Upper lobe of left lung (tissue), 6 donors: Measurements from ENCODE around the gene LHCGR. TPM values are rescaled to one million over a fixed set of nuclear protein-coding genes. Genes with fewer than 3 reads are reported as not detected.

Experiments
- ATAC-seq, 2 donors: fragments of 200-7000 bp; cut with Tn5 transposase; one replicate each; pipeline ENCODE4 v1.9.1; 2022; ENCODE audit warnings: mild to moderate bottlenecking in 2 of 2, moderate library complexity in 2 of 2; ENCODE audit not compliant: low FRiP score in 2 of 2
- DNase-seq, 2 donors: peaks; one replicate each; pipeline ENCODE4 v3.0.0-alpha.2; 2019 to 2020
- H3K27ac ChIP-seq, 4 donors: fragments of 200-600 bp; sonication (generic); one replicate each; pipeline ENCODE4 v1.5.1; 2016 to 2019
- H3K27me3 ChIP-seq, 4 donors: fragments of 200-600 bp; sonication (generic); one replicate each; pipeline ENCODE4 v1.5.1; 2017 to 2019
- H3K36me3 ChIP-seq, 4 donors: fragments of 200-600 bp; sonication (generic); one replicate each; pipeline ENCODE4 v1.5.1; 2016 to 2019
- H3K4me1 ChIP-seq, 4 donors: fragments of 200-600 bp; sonication (generic); one replicate each; pipeline ENCODE4 v1.5.1; 2018 to 2019
- H3K4me3 ChIP-seq, 4 donors: fragments of 200-600 bp; sonication (generic); one replicate each; pipeline ENCODE4 v1.5.1; 2017 to 2019; ENCODE audit warnings: mild to moderate bottlenecking in 2 of 4, moderate library complexity in 1 of 4
- H3K9me3 ChIP-seq, 4 donors: fragments of 200-600 bp; sonication (generic); one replicate each; pipeline ENCODE4 v1.5.1; 2018 to 2019
- EP300 ChIP-seq, 4 donors: sonication (generic); formaldehyde crosslinking; IDR thresholded peaks; one replicate each; pipeline ENCODE4 v1.5.1; 2017; ENCODE audit warnings: antibody characterized with exemption in 4 of 4, control low read depth in 2 of 4
- POLR2A ChIP-seq, 4 donors: fragments of 450-650 bp; IDR thresholded peaks; one replicate each; pipeline ENCODE4 v1.5.1; 2016 to 2017; ENCODE audit warnings: antibody characterized with exemption in 4 of 4, mild to moderate bottlenecking in 2 of 4
- POLR2AphosphoS5 ChIP-seq, 2 donors: sonication (generic); formaldehyde crosslinking; IDR thresholded peaks; one replicate each; pipeline ENCODE4 v1.5.1; 2017; ENCODE audit warnings: antibody characterized with exemption in 2 of 2
- WGBS, 2 donors: methylation state at CpG; one replicate each; pipeline ENCODE4 v1.1.5; 2017 to 2018; 5-methylcytosine and 5-hydroxymethylcytosine counted together
- total RNA-seq, 6 donors: library from RNA; depleted of rRNA in 4 of 6; stranded (reverse); fragments of >200 nt in 4 of 6; gene quantifications; one replicate each; pipeline versions ENCODE4 v1.1.0 to v1.2.1, GENCODE V29; 2016 to 2021
- TF ChIP-seq, protein P1 (sequence below), 6 experiments: fragments of 450-650 bp in 4 of 6; fragments of 200-600 bp in 2 of 6; sonication (generic) in 2 of 6; IDR thresholded peaks; one replicate each; pipeline ENCODE4 v1.5.1; 2016 to 2019; ENCODE audit warnings: antibody characterized with exemption in 6 of 6
- donor health status: DM: no; HTN: no; CAD: no; lungs with moderate emphysema.
- donor health status: DM: no; HTN: yes; CAD: no; lungs with severe emphysema.

LHCGR gene
- total RNA-seq, 6 donors from 2014 or later = 0.72 TPM; not detected in 5

GRCh38 chr2:48721158-48721557 is 34.4 kb downstream of the LHCGR start:
- TF ChIP-seq EP300 (IDR thresholded peaks at IDR 0.05) (peak in 1 of 4 donors; percentile 28), POLR2AphosphoS5 (IDR thresholded peaks at IDR 0.05) (no peak)
- Histone ChIP-seq H3K27me3 (no peaks in the 10 kb centered on the region), H3K4me1 (peaks cover 0 to 17% (median 0%) of the 10 kb centered on the region in 4 donors), H3K4me3 (no peak overlapping the region), H3K27ac (peak overlapping the region in 2 of 4 donors; percentile 26 to 47), H3K36me3 (no peaks in the 10 kb centered on the region), H3K9me3 (no peaks in the 10 kb centered on the region)
- DNase-seq = no peak
- 54 to 63% methylated on average over 2 of the region's 2 CpGs for WGBS, 2 donors
- ATAC-seq = no peak

GRCh38 chr2:48719480-48720177 is 35.9 kb downstream of the LHCGR start:
- peak; percentile 57 to 86 for ATAC-seq

DNA sequence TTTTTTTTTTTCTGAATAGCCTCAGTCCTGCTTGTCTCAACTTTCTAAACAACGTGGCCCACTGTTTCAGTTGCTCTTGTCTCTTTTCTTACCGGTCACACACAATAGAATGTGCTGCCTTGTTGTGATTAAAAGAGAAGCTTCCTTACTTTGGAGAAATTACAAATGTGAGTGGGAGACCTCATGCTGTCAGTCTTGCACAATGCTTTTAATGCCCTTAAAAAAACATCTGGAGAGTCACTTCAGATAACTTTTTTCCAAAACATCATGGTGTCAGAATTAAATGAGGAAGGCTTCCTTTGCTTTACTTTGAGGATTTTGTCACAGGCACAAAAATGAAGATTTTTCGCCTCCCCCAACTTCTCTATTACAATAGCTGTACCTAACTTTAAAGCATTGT is 37.7 kb downstream of the LHCGR start:
- WGBS, 2 donors = 47 to 51% methylated on average over 3 of the region's 3 CpGs
- Histone ChIP-seq H3K4me1 (peaks cover 0 to 29% (median 7%) of the 10 kb centered on the region in 4 donors), H3K4me3 (no peak overlapping the region), H3K9me3 (no peaks in the 10 kb centered on the region), H3K36me3 (no peaks in the 10 kb centered on the region), H3K27me3 (no peaks in the 10 kb centered on the region), H3K27ac (no peak overlapping the region)
- TF ChIP-seq EP300 (IDR thresholded peaks at IDR 0.05) (no peak), POLR2AphosphoS5 (IDR thresholded peaks at IDR 0.05) (no peak), POLR2A (IDR thresholded peaks at IDR 0.05) (no peak)
- TF ChIP-seq, protein P1, sequence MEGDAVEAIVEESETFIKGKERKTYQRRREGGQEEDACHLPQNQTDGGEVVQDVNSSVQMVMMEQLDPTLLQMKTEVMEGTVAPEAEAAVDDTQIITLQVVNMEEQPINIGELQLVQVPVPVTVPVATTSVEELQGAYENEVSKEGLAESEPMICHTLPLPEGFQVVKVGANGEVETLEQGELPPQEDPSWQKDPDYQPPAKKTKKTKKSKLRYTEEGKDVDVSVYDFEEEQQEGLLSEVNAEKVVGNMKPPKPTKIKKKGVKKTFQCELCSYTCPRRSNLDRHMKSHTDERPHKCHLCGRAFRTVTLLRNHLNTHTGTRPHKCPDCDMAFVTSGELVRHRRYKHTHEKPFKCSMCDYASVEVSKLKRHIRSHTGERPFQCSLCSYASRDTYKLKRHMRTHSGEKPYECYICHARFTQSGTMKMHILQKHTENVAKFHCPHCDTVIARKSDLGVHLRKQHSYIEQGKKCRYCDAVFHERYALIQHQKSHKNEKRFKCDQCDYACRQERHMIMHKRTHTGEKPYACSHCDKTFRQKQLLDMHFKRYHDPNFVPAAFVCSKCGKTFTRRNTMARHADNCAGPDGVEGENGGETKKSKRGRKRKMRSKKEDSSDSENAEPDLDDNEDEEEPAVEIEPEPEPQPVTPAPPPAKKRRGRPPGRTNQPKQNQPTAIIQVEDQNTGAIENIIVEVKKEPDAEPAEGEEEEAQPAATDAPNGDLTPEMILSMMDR (IDR thresholded peaks at IDR 0.05) = no peak
- no peak for ATAC-seq
- DNase-seq = no peak

More at GRCh38 chr2:48719480-48720177, 35.9 kb downstream of the LHCGR start:
- H3K4me1 ChIP-seq = peaks cover 0 to 29% (median 5%) of the 10 kb centered on the region in 4 donors
- DNase-seq = peak in 1 of 2 donors; percentile 63
- peak in 1 of 2 donors; percentile 19 for TF ChIP-seq POLR2AphosphoS5 (IDR thresholded peaks at IDR 0.05)
- TF ChIP-seq EP300 (IDR thresholded peaks at IDR 0.05) = peak in 1 of 4 donors; percentile 50
- TF ChIP-seq, protein P1 (IDR thresholded peaks at IDR 0.05) = no peak
- TF ChIP-seq POLR2A (IDR thresholded peaks at IDR 0.05) = no peak
- H3K27me3 ChIP-seq = no peaks in the 10 kb centered on the region
- H3K4me3 ChIP-seq = no peak overlapping the region
- no peaks in the 10 kb centered on the region for H3K36me3 ChIP-seq
- WGBS, 2 donors = 55% methylated on average over 3 of the region's 3 CpGs
- no peaks in the 10 kb centered on the region for H3K9me3 ChIP-seq
- peak overlapping the region in 2 of 4 donors; percentile 48 to 53 for H3K27ac ChIP-seq

DNA sequence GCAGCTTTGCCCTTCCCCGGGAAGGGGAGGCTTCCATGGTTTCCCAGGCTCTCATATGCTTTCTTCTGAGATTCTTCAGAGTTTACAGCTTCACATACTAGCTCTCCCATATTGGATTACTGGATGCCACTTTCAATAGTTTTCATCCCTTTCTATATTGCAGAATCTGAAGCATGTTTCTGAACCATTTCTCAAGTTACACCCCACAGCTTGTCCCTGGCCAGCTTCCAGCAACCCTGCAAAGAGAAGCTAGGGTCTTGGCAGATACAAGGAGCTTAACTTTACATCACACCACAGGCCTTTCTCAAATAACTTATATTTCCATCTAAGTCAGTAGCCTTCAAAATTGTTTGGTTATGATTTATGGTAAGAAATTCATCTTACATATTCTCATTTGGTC is 39.6 kb downstream of the LHCGR start:
- Histone ChIP-seq H3K4me3 (no peak overlapping the region), H3K27ac (no peak overlapping the region), H3K9me3 (no peaks in the 10 kb centered on the region), H3K36me3 (no peaks in the 10 kb centered on the region), H3K27me3 (no peaks in the 10 kb centered on the region), H3K4me1 (peaks cover 0 to 29% (median 7%) of the 10 kb centered on the region in 4 donors)
- no peak for TF ChIP-seq POLR2AphosphoS5 (IDR thresholded peaks at IDR 0.05)
- DNase-seq = no peak
- ATAC-seq = no peak
- WGBS, 2 donors = 56 to 79% methylated on average over 1 of the region's 1 CpG

- WGBS, 2 donors = 49 to 50% methylated on average over 7 of the region's 7 CpGs
- Histone ChIP-seq H3K9me3 (no peaks in the 10 kb centered on the region), H3K4me3 (no peak overlapping the region), H3K36me3 (no peaks in the 10 kb centered on the region), H3K27ac (no peak overlapping the region), H3K27me3 (no peaks in the 10 kb centered on the region), H3K4me1 (peaks cover 0 to 23% (median 7%) of the 10 kb centered on the region in 4 donors)
- DNase-seq (peak in 1 of 2 donors; percentile 77), ATAC-seq (no peak)
- TF ChIP-seq, protein P1 (IDR thresholded peaks at IDR 0.05) = no peak
- TF ChIP-seq EP300 (IDR thresholded peaks at IDR 0.05) (no peak), POLR2AphosphoS5 (IDR thresholded peaks at IDR 0.05) (peak in 1 of 2 donors; percentile 9), POLR2A (IDR thresholded peaks at IDR 0.05) (no peak)
These were observed 40.3 kb downstream of the LHCGR start for GRCh38 chr2:48715042-48715899.
